Measurements from ENCODE around the gene POLR2F.

- TF ChIP-seq POLR2A (IDR thresholded peaks at IDR 0.05) (no peak), CTCF (IDR thresholded peaks at IDR 0.05) (no peak)
Observed at GRCh38 chr22:37975153-37975552, 21.7 kb downstream of the POLR2F start.

All from lower leg skin (tissue), 3 donors.